H1 (cell line): ENCODE measurements around the gene PCCA. TPM values are rescaled to one million over a fixed set of nuclear protein-coding genes. Genes with fewer than 3 reads are reported as not detected.
"Not testable (repeated sequence)": the region's sequence is repeated elsewhere in the genome, so short reads cannot be mapped to it uniquely, and the experiment has no call there.

Experiments
- CTCF ChIA-PET: fragments of 300-600 bp; sonication (Branson Sonifier 250); formaldehyde crosslinking; loops from one replicate; lab custom pipeline; 2021; ENCODE audit not compliant: partially characterized antibody; lab: Charles Lee
- POLR2A ChIA-PET: fragments of 300-600 bp; sonication (Branson Sonifier 250); formaldehyde crosslinking; loops from one replicate; lab custom pipeline; 2021; ENCODE audit warnings: inconsistent platforms; ENCODE audit not compliant: partially characterized antibody; lab: Charles Lee
- DNase-seq, 2 experiments: peaks; one replicate each; pipeline versions ENCODE4 v3.0.0 to v3.0.0-alpha.2; 2010 to 2022; ENCODE audit warnings: low spot score in 2 of 2, low read depth in 1 of 2, mixed read lengths in 1 of 2
- FAIRE-seq: peaks from 2 replicates; lab custom pipeline; 2011; peaks lifted over from hg19 to GRCh38; lab: Jason Lieb, UNC
- H2AFZ ChIP-seq: 2 replicates; pipeline ENCODE4 v1.8.1; 2012; ENCODE audit warnings: low read length, inconsistent platforms
- H2AK5ac ChIP-seq: 2 replicates; pipeline ENCODE4 v1.6.1; 2013; ENCODE audit warnings: low read depth, low read length
- H2BK120ac ChIP-seq: replicated peaks from 2 replicates; pipeline ENCODE3; 2013; ENCODE audit warnings: low read depth, low read length, inconsistent platforms
- H2BK12ac ChIP-seq: 2 replicates; pipeline ENCODE4 v1.6.1; 2013; ENCODE audit warnings: low read depth, low read length
- H2BK15ac ChIP-seq: 2 replicates; pipeline ENCODE4 v1.6.1; 2013; ENCODE audit warnings: low read length
- H2BK20ac ChIP-seq: 2 replicates; pipeline ENCODE4 v1.6.1; 2013; ENCODE audit warnings: low read length
- H2BK5ac ChIP-seq: 2 replicates; pipeline ENCODE4 v1.6.1; 2013; ENCODE audit warnings: low read depth, low read length
- H3K14ac ChIP-seq: 2 replicates; pipeline ENCODE4 v1.6.1; 2013; ENCODE audit warnings: inconsistent platforms; ENCODE audit not compliant: insufficient read length
- H3K18ac ChIP-seq: 2 replicates; pipeline ENCODE4 v1.6.1; 2013; ENCODE audit warnings: low read length; ENCODE audit errors: extremely low read depth
- H3K23ac ChIP-seq: 2 replicates; pipeline ENCODE4 v1.6.1; 2013; ENCODE audit warnings: inconsistent platforms; ENCODE audit not compliant: insufficient read length
- H3K23me2 ChIP-seq: 2 replicates; pipeline ENCODE4 v1.6.1; 2013; ENCODE audit warnings: low read depth, low read length
- H3K27ac ChIP-seq: 2 replicates; pipeline ENCODE4 v1.6.1; 2011; ENCODE audit warnings: low read depth, low read length, inconsistent platforms
- H3K27me3 ChIP-seq, 4 experiments: replicated peaks in 1 of 4; 1 replicate in 1 of 4; 2 replicates in 3 of 4; pipeline versions ENCODE4 v1.6.1 to v1.8.1; 2011 to 2013; ENCODE audit warnings: low read length in 3 of 4, mild to moderate bottlenecking in 3 of 4, inconsistent platforms in 2 of 4, mixed read lengths in 2 of 4, moderate library complexity in 1 of 4; ENCODE audit not compliant: control insufficient read depth in 3 of 4, insufficient read depth in 3 of 4; ENCODE audit errors: extremely low read depth in 1 of 4
- H3K36me3 ChIP-seq, 4 experiments: 2 replicates each; pipeline versions ENCODE4 v1.6.1 to v1.8.1; 2011 to 2013; ENCODE audit warnings: mild to moderate bottlenecking in 4 of 4, low read length in 3 of 4, moderate library complexity in 2 of 4, control low read depth in 1 of 4, inconsistent platforms in 1 of 4; ENCODE audit not compliant: insufficient read depth in 4 of 4, control insufficient read depth in 2 of 4
- H3K4ac ChIP-seq: replicated peaks from 2 replicates; pipeline ENCODE3; 2013; ENCODE audit warnings: low read length, low read depth, mixed read lengths, inconsistent platforms; ENCODE audit not compliant: insufficient read length
- H3K4me1 ChIP-seq, 4 experiments: replicated peaks in 1 of 4; 1 replicate in 1 of 4; 2 replicates in 3 of 4; pipeline versions ENCODE4 v1.6.1 to v1.8.1; 2011 to 2013; ENCODE audit warnings: low read length in 3 of 4, inconsistent platforms in 2 of 4, mixed read lengths in 1 of 4; ENCODE audit not compliant: insufficient read depth in 4 of 4, control insufficient read depth in 3 of 4
- H3K4me2 ChIP-seq, 2 experiments: 2 replicates each; pipeline versions ENCODE4 v1.6.1 to v1.8.1; 2011 to 2013; ENCODE audit warnings: low read depth in 2 of 2, low read length in 2 of 2, control low read depth in 1 of 2, inconsistent platforms in 1 of 2, mild to moderate bottlenecking in 1 of 2; ENCODE audit not compliant: insufficient read depth in 1 of 2
- H3K4me3 ChIP-seq, 4 experiments: fragments of 200-600, 300-600 bp in 1 of 4; sonication (generic), shearing (Covaris generic), sonication (Bioruptor Twin) in 1 of 4; 2 replicates each; pipeline versions ENCODE4 v1.5.1 to v1.8.1; 2011 to 2016; ENCODE audit warnings: low read length in 4 of 4, low read depth in 3 of 4, control low read depth in 2 of 4, inconsistent platforms in 2 of 4, mild to moderate bottlenecking in 2 of 4, mixed read lengths in 1 of 4, moderate library complexity in 1 of 4; ENCODE audit not compliant: insufficient read depth in 2 of 4; ENCODE audit errors: extremely low read depth in 1 of 4
- H3K56ac ChIP-seq: replicated peaks from 2 replicates; pipeline ENCODE3; 2013; ENCODE audit warnings: low read depth, mild to moderate bottlenecking, mixed read lengths, low read length, inconsistent platforms; ENCODE audit not compliant: insufficient read length
- H3K79me1 ChIP-seq: 2 replicates; pipeline ENCODE4 v1.6.1; 2013; ENCODE audit warnings: low read depth, low read length, control low read depth
- H3K79me2 ChIP-seq, 2 experiments: 2 replicates each; pipeline versions ENCODE4 v1.6.1 to v1.8.1; 2012 to 2013; ENCODE audit warnings: low read length in 2 of 2, mild to moderate bottlenecking in 2 of 2, inconsistent platforms in 1 of 2; ENCODE audit not compliant: insufficient read depth in 2 of 2, control insufficient read depth in 1 of 2
- H3K9ac ChIP-seq, 4 experiments: replicated peaks in 1 of 4; 1 replicate in 1 of 4; 2 replicates in 3 of 4; pipeline versions ENCODE4 v1.6.1 to v1.8.1; 2011 to 2013; ENCODE audit warnings: low read depth in 3 of 4, low read length in 3 of 4, control low read depth in 2 of 4, mild to moderate bottlenecking in 2 of 4, moderate library complexity in 2 of 4, inconsistent platforms in 1 of 4; ENCODE audit errors: extremely low read depth in 1 of 4
- H3K9me3 ChIP-seq, 2 experiments: 2 replicates each; pipeline versions ENCODE4 v1.6.1 to v1.8.1; 2012 to 2013; ENCODE audit warnings: mild to moderate bottlenecking in 2 of 2, moderate library complexity in 2 of 2, control low read depth in 1 of 2, inconsistent platforms in 1 of 2, low read depth in 1 of 2, low read length in 1 of 2, mixed read lengths in 1 of 2; ENCODE audit not compliant: insufficient read depth in 2 of 2
- H4K20me1 ChIP-seq, 2 experiments: replicated peaks in 1 of 2; 2 replicates each; pipeline versions ENCODE3 to v1.8.1; 2011 to 2013; ENCODE audit warnings: inconsistent platforms in 2 of 2, low read length in 2 of 2, mild to moderate bottlenecking in 1 of 2; ENCODE audit not compliant: insufficient read depth in 2 of 2, control insufficient read depth in 1 of 2
- H4K5ac ChIP-seq: 2 replicates; pipeline ENCODE4 v1.6.1; 2013; ENCODE audit warnings: low read length, low read depth, mixed read lengths, inconsistent platforms; ENCODE audit not compliant: insufficient read length
- H4K8ac ChIP-seq: 2 replicates; pipeline ENCODE4 v1.8.0; 2013; ENCODE audit warnings: mild to moderate bottlenecking, moderate library complexity, low read length, inconsistent platforms; ENCODE audit not compliant: insufficient read depth; ENCODE audit errors: extremely low read depth
- H4K91ac ChIP-seq: replicated peaks from 2 replicates; pipeline ENCODE3; 2013; ENCODE audit warnings: low read length, mixed read lengths, inconsistent platforms; ENCODE audit not compliant: insufficient read length
- CREB1 ChIP-seq: IDR thresholded peaks from 2 replicates; pipeline ENCODE4 v1.6.1; 2012; ENCODE audit warnings: inconsistent platforms
- JUN ChIP-seq: IDR thresholded peaks from 2 replicates; pipeline ENCODE4 v1.6.1; 2011; ENCODE audit warnings: low read depth, mild to moderate bottlenecking, improper control_type of control experiment, low read length
- MAFK ChIP-seq: IDR thresholded peaks from 2 replicates; pipeline ENCODE4 v1.6.1; 2012; ENCODE audit warnings: low read depth, mild to moderate bottlenecking, improper control_type of control experiment, low read length
- SP1 ChIP-seq: IDR thresholded peaks from 2 replicates; pipeline ENCODE4 v1.6.1; 2011; ENCODE audit warnings: low read depth, low read length
- WGBS, 2 experiments: shearing (Covaris generic) in 1 of 2; methylation state at CpG; one replicate each; pipeline versions ENCODE4 v1.1.6 to v1.1.7; 2013 to 2015; ENCODE audit warnings: low lambda C conversion rate in 2 of 2, mixed read lengths in 2 of 2, inconsistent platforms in 1 of 2, low coverage in 1 of 2, missing lambda C conversion rate in 1 of 2; ENCODE audit not compliant: insufficient replicate concordance in 2 of 2, insufficient coverage in 1 of 2, insufficient read length in 1 of 2; ENCODE audit errors: extremely low coverage in 1 of 2, missing lambda C conversion rate in 1 of 2; 5-methylcytosine and 5-hydroxymethylcytosine counted together
- polyA plus RNA-seq, 7 experiments: library from polyadenylated mRNA; depleted of rRNA in 3 of 7; stranded (reverse) in 5 of 7; unstranded in 2 of 7; fragments of >200 nt in 5 of 7; fragments of 200-250 nt in 2 of 7; gene quantifications; 1 replicate in 5 of 7; 2 replicates in 1 of 7; 4 replicates in 1 of 7; pipeline versions ENCODE4 v1.2.1 to v1.2.3, GENCODE V29; 2011 to 2013; ENCODE audit warnings: missing spikeins in 2 of 7, mixed read lengths in 2 of 7
- total RNA-seq: library from RNA; stranded (reverse); fragmentation: NEBNext Ultra II Directional; extraction: Animal tissue kit (Norgen Biotek cat#: 25700); gene quantifications from 2 replicates; pipeline ENCODE4 v1.2.1, GENCODE V29; 2021

Gene PCCA
- total and polyA plus RNA-seq, 2 of the 8 experiments (the other 6 are each of a cell fraction or from before 2014, with no cell fraction given) = 18.4 to 49.8 TPM

DNA sequence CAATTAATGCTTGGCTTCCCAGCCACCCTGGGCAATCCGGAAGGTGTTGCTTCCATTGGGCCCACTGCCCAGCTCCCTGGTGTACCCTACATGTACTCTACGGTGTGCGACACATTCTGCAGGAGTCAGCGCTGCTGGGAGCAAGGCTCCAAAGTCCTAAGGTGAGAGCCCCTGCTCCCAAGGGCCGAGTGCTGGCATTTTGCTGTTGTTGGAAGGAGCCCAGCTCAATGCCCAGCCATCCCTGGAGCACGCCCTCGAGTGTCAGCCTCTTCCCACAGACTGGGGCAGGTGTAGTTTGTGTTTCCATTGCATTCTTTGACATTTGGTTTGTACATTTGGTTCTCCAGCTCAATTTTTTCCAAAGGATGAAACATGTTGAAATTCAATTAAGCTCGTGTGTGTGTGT is 435.1 kb downstream of the PCCA start (continued):
- TF ChIP-seq MAFK = no peak
- no peak for TF ChIP-seq CREB1
- no peak for TF ChIP-seq JUN
- TF ChIP-seq SP1 = no peak
- TF ChIP-seq, all 59 proteins: peak for 0

DNA sequence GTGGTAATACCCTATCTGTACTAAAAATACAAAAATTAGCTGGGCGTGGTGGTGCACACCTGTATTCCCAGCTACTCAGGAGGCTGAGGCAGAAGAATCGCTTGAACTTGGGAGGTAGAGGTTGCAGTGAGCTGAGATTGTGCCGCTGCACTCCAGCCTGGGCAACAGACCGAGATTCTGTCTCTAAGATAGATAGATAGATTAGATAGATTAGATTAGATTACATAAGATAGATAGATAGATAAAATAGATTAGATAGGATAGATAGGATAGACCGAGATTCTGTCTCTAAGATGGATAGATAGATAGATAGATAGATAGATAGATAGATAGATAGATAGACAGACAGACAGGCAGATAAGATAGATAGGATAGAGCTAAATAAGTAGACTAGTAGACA is 435.8 kb downstream of the PCCA start:
- H3K79me1 ChIP-seq, H3K56ac ChIP-seq, H3K18ac ChIP-seq, DNase-seq, H3K27me3 ChIP-seq, H3K23ac ChIP-seq, H3K14ac ChIP-seq, H3K23me2 ChIP-seq, H2BK12ac ChIP-seq, H2AFZ ChIP-seq, H4K91ac ChIP-seq, H3K4me3 ChIP-seq, H2BK15ac ChIP-seq, H3K27ac ChIP-seq, H3K4me2 ChIP-seq, H4K20me1 ChIP-seq, H2BK20ac ChIP-seq, H3K9ac ChIP-seq, H4K8ac ChIP-seq, H3K4ac ChIP-seq, H4K5ac ChIP-seq, H2BK120ac ChIP-seq, POLR2A ChIA-PET, FAIRE-seq, H3K36me3 ChIP-seq, H2BK5ac ChIP-seq, H3K9me3 ChIP-seq, H3K79me2 ChIP-seq, H2AK5ac ChIP-seq: not testable (repeated sequence)
- CTCF ChIA-PET = interaction anchor here (0.7 to 2.1 kb wide), 6 partner anchors 9 to 624 kb away, joined by 3 to 4 read pairs (median 4); no protein-coding TSS in a partner anchor
- 93% methylated on average over 5 of the region's 5 CpGs; no CpG with 5 or more reads in 1 of the 2 experiments for WGBS, 2 experiments
- peaks cover 4 to 18% (median 11%) of the 10 kb centered on the region in 4 experiments for H3K4me1 ChIP-seq
